Mucosa of descending colon (tissue), 3 donors: ENCODE results near the gene ALG3. TPM values are rescaled to one million over a fixed set of nuclear protein-coding genes. Genes with fewer than 3 reads are reported as not detected.
A peak's percentile ranks its signal among the peaks of the same experiment; 100 is the strongest.

Experiments used
- ATAC-seq: fragments of 200-7000 bp; cut with Tn5 transposase; one replicate; pipeline ENCODE4 v1.9.1; 2020; ENCODE audit warnings: mild to moderate bottlenecking, moderate library complexity
- DNase-seq, 3 donors: peaks; one replicate each; pipeline ENCODE4 v3.0.0-alpha.2; 2020
- H3K36me3 ChIP-seq: fragments of 200-600 bp; one replicate; pipeline ENCODE4 v1.8.0; 2021; ENCODE audit warnings: low read depth, mild to moderate bottlenecking
- H3K4me1 ChIP-seq: fragments of 200-600 bp; one replicate; pipeline ENCODE4 v1.8.0; 2021; ENCODE audit warnings: low read depth, mild to moderate bottlenecking
- H3K4me3 ChIP-seq: fragments of 200-600 bp; one replicate; pipeline ENCODE4 v1.8.0; 2021; ENCODE audit warnings: mild to moderate bottlenecking
- H3K9me3 ChIP-seq: fragments of 200-600 bp; one replicate; pipeline ENCODE4 v1.8.0; 2021; ENCODE audit warnings: mild to moderate bottlenecking
- CTCF ChIP-seq: fragments of 200-600 bp; IDR thresholded peaks from one replicate; pipeline ENCODE4 v1.8.0; 2022; ENCODE audit warnings: antibody characterized with exemption, mild to moderate bottlenecking
- intact Hi-C, 2 donors: fragments of 100-400 bp; cut with DNase I in 1 of 2; cut with micrococcal nuclease in 1 of 2; formaldehyde crosslinking; loops; one replicate each; pipeline versions ENCODE4 v1.11.0 to v1.11.1; 2022; cut with DNase I, micrococcal nuclease
- long read RNA-seq, 2 donors: library from polyadenylated mRNA; unstranded; transcript quantifications; one replicate each; pipeline ENCODE4 v2.0.0, GENCODE V29; 2019 to 2021
- total RNA-seq, 3 donors: library from RNA; stranded (reverse); fragmentation: NEBNext Ultra II Directional in 2 of 3; extraction: Animal tissue kit (Norgen Biotek cat#: 25700) in 2 of 3; gene quantifications; one replicate each; pipeline versions ENCODE4 v1.2.1 to v1.2.4, GENCODE V29; 2021 to 2023
- donor health status: DM: no; HTN: no; CAD: no; lungs with moderate emphysema.
- donor health status: DM: no; HTN: no; CAD: no.
- donor health status: DM: no; HTN: yes; CAD: no.

The ALG3 gene
- total RNA-seq: 10 to 100 TPM; 30.8 to 39.9 (median 34.5) TPM
- long read RNA-seq, donor 1, transcript ALG3-201 (9 exons, 1,528 nt): major isoform, 28 of 43 reads
- long read RNA-seq, donor 1, partial matches to known transcripts: 0 of 43 reads
- long read RNA-seq, donor 1, other reads (novel, unspliced or antisense): 15 of 43 reads
- long read RNA-seq, donor 2, transcript ALG3-201 (9 exons, 1,528 nt): major isoform, 15 of 22 reads
- long read RNA-seq, donor 2, partial matches to known transcripts: 1 of 22 reads
- long read RNA-seq, donor 2, other reads (novel, unspliced or antisense): 6 of 22 reads

- DNase-seq (peak; percentile 88 to 91 (median 89)), ATAC-seq (peak; percentile 83)
- H3K36me3 ChIP-seq: no peaks in the 10 kb centered on the region
- peak within 1 kb of the TSS; percentile 87 for H3K4me3 ChIP-seq
- H3K9me3 ChIP-seq: no peaks in the 10 kb centered on the region
- intact Hi-C loops: no loop called here
- no peak for TF ChIP-seq CTCF
- peaks cover 8% of the 10 kb centered on the region for H3K4me1 ChIP-seq
Observed at GRCh38 chr3:184248454-184249411, at the start of gene ALG3. ALG3 (minus strand) TSS chr3:184248962; CDS start chr3:184248940, 22 bp downstream.

GRCh38 chr3:184296616-184297015, 47.9 kb upstream of the ALG3 start:
- DNase-seq (no peak), ATAC-seq (no peak)
- Histone ChIP-seq H3K4me3 (no peak overlapping the region), H3K9me3 (no peaks in the 10 kb centered on the region), H3K36me3 (peaks cover 5% of the 10 kb centered on the region), H3K4me1 (peaks cover 11% of the 10 kb centered on the region)
- intact Hi-C loops: no loop called here
- no peak for TF ChIP-seq CTCF

GRCh38 chr3:184295771-184296170, 47.0 kb upstream of the ALG3 start:
- TF ChIP-seq CTCF: no peak
- intact Hi-C loops: no loop called here
- DNase-seq (peak in 1 of 3 donors; percentile 25), ATAC-seq (no peak)
- H3K4me3 ChIP-seq: no peak overlapping the region
- no peaks in the 10 kb centered on the region for H3K36me3 ChIP-seq
- no peaks in the 10 kb centered on the region for H3K9me3 ChIP-seq
- peaks cover 11% of the 10 kb centered on the region for H3K4me1 ChIP-seq

- ATAC-seq: no peak
- TF ChIP-seq CTCF: no peak
- Histone ChIP-seq H3K4me3 (no peak overlapping the region), H3K4me1 (peaks cover under 1% of the 10 kb centered on the region), H3K9me3 (no peaks in the 10 kb centered on the region), H3K36me3 (no peaks in the 10 kb centered on the region)
- intact Hi-C loops: no loop called here
- DNase-seq: no peak
Observed at GRCh38 chr3:184291738-184292445, 43.1 kb upstream of the ALG3 start.

GRCh38 chr3:184291044-184291737, 42.4 kb upstream of the ALG3 start:
- H3K36me3 ChIP-seq: no peaks in the 10 kb centered on the region
- no peak for TF ChIP-seq CTCF
- no peak overlapping the region for H3K4me3 ChIP-seq
- ATAC-seq (no peak), DNase-seq (no peak)
- intact Hi-C loops: no loop called here
- no peaks in the 10 kb centered on the region for H3K4me1 ChIP-seq
- H3K9me3 ChIP-seq: no peaks in the 10 kb centered on the region
